Glutamatergic neuron (in vitro differentiated cells): ENCODE data around the gene TPM4. TPM values are rescaled to one million over a fixed set of nuclear protein-coding genes. Genes with fewer than 3 reads are reported as not detected.
A peak's percentile ranks its signal among the peaks of the same experiment; 100 is the strongest.
"Not testable (repeated sequence)": the region's sequence is repeated elsewhere in the genome, so short reads cannot be mapped to it uniquely, and the experiment has no call there.

Experiments
- DNase-seq: peaks from one replicate; pipeline ENCODE4 v3.0.0; 2022
- H3K27ac Mint-ChIP-seq: one replicate; pipeline ENCODE4 v1.8.0; 2020; ENCODE audit warnings: mild to moderate bottlenecking, mixed read lengths, inconsistent platforms; ENCODE audit not compliant: unreplicated experiment
- H3K27me3 Mint-ChIP-seq: one replicate; pipeline ENCODE4 v1.8.0; 2020; ENCODE audit warnings: mild to moderate bottlenecking, moderate library complexity, mixed read lengths, inconsistent platforms; ENCODE audit not compliant: unreplicated experiment
- H3K36me3 Mint-ChIP-seq: one replicate; pipeline ENCODE4 v1.8.0; 2020; ENCODE audit warnings: mild to moderate bottlenecking, mixed read lengths, inconsistent platforms; ENCODE audit not compliant: unreplicated experiment
- H3K4me1 Mint-ChIP-seq: one replicate; pipeline ENCODE4 v1.8.0; 2020; ENCODE audit warnings: mild to moderate bottlenecking, low read depth, mixed read lengths, inconsistent platforms; ENCODE audit not compliant: unreplicated experiment
- H3K4me3 Mint-ChIP-seq: one replicate; pipeline ENCODE4 v1.8.0; 2020; ENCODE audit warnings: mild to moderate bottlenecking, mixed read lengths, inconsistent platforms; ENCODE audit not compliant: unreplicated experiment
- H3K9me3 Mint-ChIP-seq: one replicate; pipeline ENCODE4 v1.8.0; 2020; ENCODE audit warnings: mild to moderate bottlenecking, moderate library complexity, mixed read lengths, inconsistent platforms; ENCODE audit not compliant: unreplicated experiment
- CTCF ChIP-seq: fragments of 200-600 bp; sonication (generic); IDR thresholded peaks from one replicate; pipeline ENCODE4 v1.5.0; 2021; ENCODE audit not compliant: partially characterized antibody, unreplicated experiment
- total RNA-seq: library from RNA; stranded (reverse); fragmentation: NEBNext Ultra II Directional; extraction: Animal tissue kit (Norgen Biotek cat#: 25700); gene quantifications from one replicate; pipeline ENCODE4 v1.2.1, GENCODE V29; 2021; ENCODE audit not compliant: unreplicated experiment

The TPM4 gene
- total RNA-seq, 1 donor from 2014 or later, result 310 TPM

GRCh38 chr19:16084067-16084685 is 7.9 kb downstream of the TPM4 start:
- Mint-ChIP-seq H3K36me3 (peaks cover 12% of the 10 kb centered on the region), H3K4me3 (no peak overlapping the region), H3K4me1 (peaks cover 24% of the 10 kb centered on the region), H3K9me3 (peaks cover 15% of the 10 kb centered on the region), H3K27ac (peak overlapping the region; percentile 86), H3K27me3 (no peaks in the 10 kb centered on the region)
- no peak for DNase-seq
- TF ChIP-seq CTCF, result no peak

- H3K27me3 Mint-ChIP-seq, result no peaks in the 10 kb centered on the region
- H3K4me1 Mint-ChIP-seq, result peaks cover 21% of the 10 kb centered on the region
- H3K27ac Mint-ChIP-seq, result no peak overlapping the region
- no peak overlapping the region for H3K4me3 Mint-ChIP-seq
- TF ChIP-seq CTCF, result no peak
- H3K36me3 Mint-ChIP-seq, result peaks cover 12% of the 10 kb centered on the region
- H3K9me3 Mint-ChIP-seq, result peaks cover 15% of the 10 kb centered on the region
- DNase-seq, result no peak
Measured at GRCh38 chr19:16085115-16085514, 8.8 kb downstream of the TPM4 start.

GRCh38 chr19:16087404-16087803 is 11.1 kb downstream of the TPM4 start:
- H3K4me3 Mint-ChIP-seq, H3K27me3 Mint-ChIP-seq, H3K27ac Mint-ChIP-seq, DNase-seq: not testable (repeated sequence)
- H3K4me1 Mint-ChIP-seq, result peaks cover 16% of the 10 kb centered on the region
- H3K9me3 Mint-ChIP-seq, result peaks cover 15% of the 10 kb centered on the region
- peaks cover 12% of the 10 kb centered on the region for H3K36me3 Mint-ChIP-seq

- H3K4me3 Mint-ChIP-seq, result no peak overlapping the region
- peaks cover 16% of the 10 kb centered on the region for H3K4me1 Mint-ChIP-seq
- H3K9me3 Mint-ChIP-seq, result peaks cover 18% of the 10 kb centered on the region
- H3K27me3 Mint-ChIP-seq, result peaks cover 6% of the 10 kb centered on the region
- no peak for DNase-seq
- H3K36me3 Mint-ChIP-seq, result peaks cover 12% of the 10 kb centered on the region
- no peak for TF ChIP-seq CTCF
- peak overlapping the region; percentile 70 for H3K27ac Mint-ChIP-seq
Measured at GRCh38 chr19:16087940-16088339, 11.6 kb downstream of the TPM4 start.

GRCh38 chr19:16088351-16089009 is 12.2 kb downstream of the TPM4 start:
- Mint-ChIP-seq H3K4me1 (peaks cover 16% of the 10 kb centered on the region), H3K4me3 (no peak overlapping the region), H3K36me3 (peaks cover 12% of the 10 kb centered on the region), H3K27ac (peak overlapping the region; percentile 70), H3K9me3 (peaks cover 17% of the 10 kb centered on the region), H3K27me3 (peaks cover 7% of the 10 kb centered on the region)
- DNase-seq, result no peak
- no peak for TF ChIP-seq CTCF
